ES-I3 (cell line): ENCODE data around the gene MBNL2.

Source experiments
- H3K36me3 ChIP-seq: 2 replicates; pipeline ENCODE4 v1.6.1; 2013; ENCODE audit warnings: mild to moderate bottlenecking, low read length, control low read depth, moderate library complexity; ENCODE audit not compliant: insufficient read depth
- H3K4me1 ChIP-seq: 2 replicates; pipeline ENCODE4 v1.6.1; 2013; ENCODE audit warnings: mild to moderate bottlenecking, control low read depth, low read length; ENCODE audit not compliant: insufficient read depth
- H3K9ac ChIP-seq: 2 replicates; pipeline ENCODE4 v1.6.1; 2013; ENCODE audit warnings: low read depth, mild to moderate bottlenecking, low read length, moderate library complexity
- H3K9me3 ChIP-seq: 2 replicates; pipeline ENCODE4 v1.6.1; 2013; ENCODE audit warnings: mild to moderate bottlenecking, low read length, moderate library complexity; ENCODE audit not compliant: control insufficient read depth, insufficient read depth

Gene MBNL2

DNA sequence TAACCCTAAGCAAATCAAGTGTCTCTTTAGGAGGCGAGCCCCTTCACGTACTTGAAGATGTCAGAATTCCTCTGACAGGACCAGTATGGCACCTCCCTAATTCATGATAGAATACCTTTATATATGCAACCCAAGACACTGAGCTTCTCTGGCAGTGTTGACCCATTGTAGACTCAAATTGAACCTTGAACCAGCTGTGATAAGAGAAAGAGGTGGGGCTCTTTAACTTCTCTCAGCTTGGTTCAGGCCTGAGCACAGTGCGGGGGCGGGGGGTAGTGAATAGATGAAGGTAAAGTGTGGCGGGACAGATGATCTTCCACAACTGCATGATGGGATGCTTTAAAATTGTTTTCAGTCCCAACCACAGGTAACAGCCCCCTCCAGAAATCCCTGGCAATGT lies 12.1 kb downstream of the MBNL2 start:
- Histone ChIP-seq H3K9me3 (no peaks in the 10 kb centered on the region), H3K9ac (no peak overlapping the region), H3K4me1 (no peaks in the 10 kb centered on the region), H3K36me3 (no peaks in the 10 kb centered on the region)

DNA sequence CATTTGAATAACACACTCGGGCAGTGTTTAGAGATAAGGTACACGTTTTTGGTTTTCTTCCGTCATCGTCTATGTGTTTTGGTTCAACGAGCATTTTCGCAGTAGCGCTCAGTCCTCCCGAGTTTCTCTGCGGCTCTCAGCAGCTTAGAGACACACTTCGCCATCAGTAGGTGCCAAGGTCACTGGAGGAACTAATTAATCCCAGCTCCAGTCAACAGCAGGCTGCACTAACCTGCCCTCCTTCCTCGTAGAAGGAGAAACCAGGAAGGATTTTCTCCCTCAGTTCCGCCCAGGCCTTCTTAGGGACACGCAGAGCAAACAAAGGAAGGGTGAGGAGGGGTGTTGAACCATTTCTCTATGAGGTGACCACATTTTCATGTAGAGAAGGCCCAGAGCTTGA lies 12.6 kb downstream of the MBNL2 start:
- Histone ChIP-seq H3K9me3 (no peaks in the 10 kb centered on the region), H3K4me1 (no peaks in the 10 kb centered on the region)

DNA sequence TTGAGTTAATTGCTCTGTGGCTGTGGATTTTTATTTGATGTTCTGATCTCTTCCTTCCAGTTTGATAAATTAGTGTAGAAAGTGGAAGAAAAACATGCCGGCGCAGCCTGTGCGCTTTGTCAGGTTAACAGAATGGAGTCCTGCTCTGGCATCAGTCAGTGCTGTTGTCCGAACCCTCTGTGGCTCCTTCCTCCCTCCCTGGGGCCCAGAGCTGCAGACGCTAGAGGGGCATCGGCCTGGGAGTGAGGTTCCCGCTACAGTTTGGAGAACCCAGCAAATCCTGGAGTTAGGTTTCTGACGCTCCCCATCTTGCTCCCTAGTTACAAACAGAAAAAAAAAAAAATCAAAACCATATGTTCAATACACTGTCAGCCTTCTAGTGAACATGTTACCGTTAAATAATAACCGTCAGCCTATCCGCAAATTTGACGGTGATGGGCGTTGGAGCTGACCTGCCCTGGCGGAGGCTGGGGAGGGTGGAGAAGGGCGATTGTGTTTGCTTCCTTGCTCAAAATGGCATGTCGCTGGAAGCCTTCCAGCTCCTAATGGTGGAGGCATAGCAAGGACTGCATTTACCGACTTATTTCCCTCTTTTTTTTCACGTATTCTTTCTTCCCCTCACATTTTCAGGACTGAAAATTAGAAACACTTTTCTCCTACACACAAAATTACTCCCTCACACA lies 13.6 kb downstream of the MBNL2 start:
- H3K36me3 ChIP-seq: no peaks in the 10 kb centered on the region

More for the DNA sequence above, 12.6 kb downstream of the MBNL2 start:
- Histone ChIP-seq H3K9ac (no peak overlapping the region), H3K36me3 (no peaks in the 10 kb centered on the region)

DNA sequence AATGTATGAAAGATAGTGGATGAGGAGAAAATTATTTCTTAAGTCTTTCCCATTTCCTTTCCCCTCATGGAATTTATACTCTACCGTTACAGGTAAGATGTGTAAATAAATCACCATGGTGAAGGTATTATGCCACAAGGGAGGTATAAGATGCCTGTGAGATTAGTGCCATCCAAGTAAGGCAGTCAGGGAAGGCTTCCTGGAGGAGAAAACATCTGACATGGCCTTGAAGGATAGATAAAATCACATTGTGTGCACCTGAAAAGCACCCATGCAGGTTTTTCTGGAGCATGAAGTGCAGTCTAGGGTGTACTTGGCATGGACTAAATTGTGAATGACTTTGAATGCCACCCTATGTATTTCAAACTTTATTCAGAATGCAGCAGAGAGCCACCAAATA lies 15.3 kb downstream of the MBNL2 start:
- Histone ChIP-seq H3K9ac (no peak overlapping the region), H3K4me1 (peaks cover 15% of the 10 kb centered on the region), H3K9me3 (no peaks in the 10 kb centered on the region), H3K36me3 (no peaks in the 10 kb centered on the region)

More for the DNA sequence above, 13.6 kb downstream of the MBNL2 start:
- Histone ChIP-seq H3K4me1 (peaks cover 7% of the 10 kb centered on the region), H3K9me3 (no peaks in the 10 kb centered on the region), H3K9ac (no peak overlapping the region)

DNA sequence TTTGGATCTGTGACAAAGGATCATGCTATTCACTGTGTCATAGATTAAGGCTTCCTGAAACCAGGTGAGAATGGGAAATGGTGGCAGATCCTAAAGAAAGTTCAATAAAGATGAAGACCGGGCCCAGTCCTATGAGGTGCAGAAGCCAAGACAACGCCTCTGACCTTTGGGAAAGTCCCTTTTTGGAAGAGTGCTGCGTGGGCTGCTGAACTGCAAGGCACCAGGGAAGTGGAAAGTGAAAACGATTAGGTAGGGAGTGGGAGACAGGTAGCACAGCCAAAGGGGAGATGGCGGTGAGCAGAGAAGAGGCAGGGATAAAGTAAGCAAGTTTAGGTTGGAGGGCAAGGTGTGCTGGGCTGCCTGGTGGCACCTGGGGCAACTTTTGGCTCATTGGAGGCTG lies 16.3 kb downstream of the MBNL2 start:
- Histone ChIP-seq H3K9ac (no peak overlapping the region), H3K36me3 (no peaks in the 10 kb centered on the region), H3K4me1 (peaks cover 15% of the 10 kb centered on the region), H3K9me3 (no peaks in the 10 kb centered on the region)

DNA sequence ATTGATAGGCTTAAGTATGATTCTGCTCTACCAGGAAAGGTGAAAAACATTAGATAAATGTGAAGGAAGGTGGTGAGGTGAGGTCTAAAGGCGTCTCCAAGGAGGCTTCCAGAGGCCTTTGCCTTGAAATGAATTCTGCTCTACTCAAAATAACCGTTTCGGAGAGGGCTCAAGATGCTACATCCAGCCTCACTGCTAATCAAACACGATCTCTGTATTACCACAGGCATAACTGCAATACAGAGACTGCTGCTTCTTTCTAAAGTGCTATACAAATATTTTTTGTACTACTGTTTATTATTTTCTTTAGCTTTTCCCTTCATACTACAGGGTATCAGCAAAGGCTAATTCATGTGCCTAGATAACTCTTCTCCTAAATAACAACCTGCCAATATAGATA lies 16.8 kb downstream of the MBNL2 start:
- no peak overlapping the region for H3K9ac ChIP-seq

DNA sequence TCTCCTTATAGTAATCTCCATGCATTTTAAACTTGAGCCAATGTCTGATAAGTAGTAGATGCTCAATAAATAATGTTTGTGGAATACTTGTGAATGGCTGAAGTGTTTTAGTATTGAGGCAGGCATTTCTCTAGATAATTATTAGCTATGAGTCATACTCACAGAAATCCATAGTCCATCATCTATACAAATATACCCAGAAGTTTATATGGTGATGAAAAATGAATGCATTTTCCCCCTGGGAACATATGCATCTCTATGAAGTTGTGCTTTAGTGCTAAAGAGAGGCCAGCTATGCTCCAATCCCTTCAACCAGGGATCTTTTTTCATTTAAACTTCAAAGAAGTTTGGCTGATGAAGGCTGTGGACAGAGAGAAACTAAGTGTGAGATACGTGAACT lies 17.2 kb downstream of the MBNL2 start:
- Histone ChIP-seq H3K4me1 (peaks cover 15% of the 10 kb centered on the region), H3K9ac (no peak overlapping the region), H3K9me3 (no peaks in the 10 kb centered on the region), H3K36me3 (no peaks in the 10 kb centered on the region)

More for the DNA sequence above, 16.8 kb downstream of the MBNL2 start:
- no peaks in the 10 kb centered on the region for H3K36me3 ChIP-seq
- no peaks in the 10 kb centered on the region for H3K9me3 ChIP-seq
- peaks cover 15% of the 10 kb centered on the region for H3K4me1 ChIP-seq

DNA sequence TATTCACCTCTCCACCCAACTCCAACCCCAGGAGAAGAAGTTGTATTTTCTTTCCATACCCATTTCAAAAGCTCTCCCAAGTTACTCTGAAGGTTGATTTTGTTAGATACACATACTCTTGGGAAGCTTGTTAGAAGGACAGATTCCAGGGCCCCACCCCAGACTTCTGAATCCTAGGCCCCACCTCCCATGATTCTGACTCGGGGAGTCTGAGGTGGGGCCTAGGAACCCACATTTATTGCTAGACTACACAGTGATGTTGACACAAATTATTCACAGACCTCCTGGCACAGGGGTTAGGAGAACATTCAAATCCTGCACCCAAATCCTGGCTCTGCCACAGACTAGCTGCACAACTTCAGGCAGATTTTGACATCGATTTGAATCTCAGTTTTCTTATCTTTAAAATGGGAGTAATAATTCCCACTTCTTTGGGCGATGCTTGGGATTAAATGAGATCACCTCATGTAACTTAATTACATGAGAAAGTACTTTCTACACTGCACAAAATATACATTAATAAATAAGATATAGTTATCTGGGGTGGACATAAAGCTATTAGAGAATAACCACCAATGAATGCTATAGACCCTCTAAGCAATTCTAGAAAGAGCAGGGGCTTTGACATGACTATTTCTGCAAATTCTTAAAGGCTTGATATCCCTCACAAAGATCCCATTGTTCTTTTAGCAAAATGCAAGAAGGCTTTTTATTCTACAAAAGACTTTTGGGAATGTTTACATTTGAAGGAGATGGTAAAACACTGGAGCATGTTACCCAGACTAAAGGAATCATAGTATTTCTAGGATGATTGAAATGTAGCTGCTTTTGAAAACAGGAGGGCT lies 18.0 kb downstream of the MBNL2 start:
- no peaks in the 10 kb centered on the region for H3K9me3 ChIP-seq
- no peak overlapping the region for H3K9ac ChIP-seq
- H3K4me1 ChIP-seq: peaks cover 15% of the 10 kb centered on the region
- no peaks in the 10 kb centered on the region for H3K36me3 ChIP-seq

DNA sequence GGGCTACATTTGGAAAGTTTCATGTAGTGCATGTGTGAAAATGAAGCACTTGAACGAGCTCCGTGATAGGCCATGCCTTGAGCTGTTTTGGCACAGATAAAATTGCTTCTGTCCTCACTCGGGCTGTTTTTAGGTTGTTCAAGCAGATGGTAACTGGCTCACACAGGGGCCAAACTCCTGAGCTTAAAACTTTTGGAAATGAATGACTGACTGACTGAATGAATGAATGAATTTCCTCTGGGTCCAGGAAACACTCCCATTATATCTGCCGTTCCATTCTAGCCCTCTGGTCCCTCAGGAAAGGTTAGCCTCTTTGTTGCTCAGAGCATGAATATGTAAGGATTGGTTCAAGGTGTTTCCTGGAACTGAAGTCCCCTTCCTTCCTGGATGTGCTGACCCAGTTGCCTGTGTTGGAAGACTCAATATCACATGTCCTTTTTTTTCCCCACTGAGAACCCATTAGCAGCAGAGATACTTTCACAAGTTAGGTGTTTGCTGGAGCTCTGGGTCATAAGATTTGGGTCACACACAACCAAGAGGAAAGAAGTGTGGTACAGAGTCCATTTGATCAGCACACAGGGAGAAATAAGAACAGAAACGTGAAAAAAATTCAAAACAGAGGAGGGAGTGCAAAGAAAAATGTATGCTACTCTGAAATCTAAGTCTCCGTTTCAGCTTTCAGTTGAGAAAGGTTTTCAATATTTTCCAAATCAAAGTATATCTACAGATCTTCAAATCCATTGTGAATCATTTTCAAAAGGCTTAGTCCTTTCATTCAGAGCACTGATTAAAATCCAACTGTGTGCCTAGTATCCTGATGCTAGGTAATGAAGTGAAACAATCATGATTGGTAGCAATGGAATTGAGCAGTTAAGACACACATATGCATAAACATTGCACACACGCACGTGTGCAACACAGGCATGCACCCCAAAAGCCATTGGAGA lies 18.9 kb downstream of the MBNL2 start:
- Histone ChIP-seq H3K9ac (no peak overlapping the region), H3K36me3 (no peaks in the 10 kb centered on the region), H3K9me3 (no peaks in the 10 kb centered on the region), H3K4me1 (peaks cover 15% of the 10 kb centered on the region)

DNA sequence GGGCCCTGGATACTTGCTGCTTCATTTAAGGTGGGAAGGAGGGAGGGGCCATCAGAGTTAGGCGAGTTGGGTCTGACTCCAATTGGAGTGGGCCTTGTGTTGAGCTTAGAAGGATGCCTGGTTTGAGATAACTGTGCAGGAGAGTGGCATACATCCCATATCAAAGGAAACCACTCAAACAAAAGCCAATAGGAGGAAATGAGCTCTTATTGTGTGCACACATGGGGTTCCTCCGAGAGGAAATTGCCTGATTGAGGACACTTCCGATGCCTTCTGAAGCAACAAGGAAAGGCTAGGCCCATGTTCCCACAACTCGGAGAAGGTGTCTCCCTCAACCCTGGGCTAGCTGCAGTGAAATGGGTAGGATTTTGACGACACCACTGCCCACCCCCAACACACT lies 19.6 kb downstream of the MBNL2 start:
- Histone ChIP-seq H3K9ac (no peak overlapping the region), H3K9me3 (no peaks in the 10 kb centered on the region), H3K36me3 (no peaks in the 10 kb centered on the region), H3K4me1 (peaks cover 15% of the 10 kb centered on the region)

DNA sequence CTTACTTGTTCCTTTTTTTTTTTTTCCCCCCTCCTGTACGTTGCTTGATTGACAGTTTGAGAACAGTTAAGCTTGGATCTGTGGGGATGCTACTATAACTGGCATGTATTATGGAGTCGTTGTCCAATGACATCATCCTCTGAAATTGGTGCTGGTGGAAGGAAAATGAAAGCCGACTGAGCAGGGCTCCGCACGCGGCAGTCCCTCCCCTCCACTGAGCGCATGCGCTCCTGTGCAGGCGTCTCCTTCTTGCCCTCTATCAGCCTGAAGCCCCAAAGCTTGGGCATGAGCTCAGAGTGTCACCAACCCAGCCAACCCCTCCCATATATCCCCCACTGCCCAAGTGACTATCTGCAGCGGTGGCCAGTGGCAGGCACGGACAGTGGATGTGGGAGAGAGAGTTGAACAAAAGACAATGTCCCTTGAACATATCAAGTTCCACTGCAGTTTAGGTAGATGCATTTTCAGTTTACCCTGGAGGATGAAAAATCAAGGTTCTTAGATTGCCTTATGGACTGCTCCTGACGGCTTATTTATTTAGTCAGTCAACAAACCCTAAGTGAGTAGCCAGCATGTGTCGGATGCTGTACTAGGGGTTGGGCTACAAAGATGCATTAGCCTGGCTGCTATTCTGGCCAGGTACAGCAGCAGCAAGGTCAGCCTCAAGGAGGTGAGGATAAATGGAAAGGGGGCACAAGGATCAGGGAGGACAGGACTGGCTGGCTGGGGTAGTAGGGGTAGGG lies 20.8 kb downstream of the MBNL2 start:
- Histone ChIP-seq H3K4me1 (peaks cover 15% of the 10 kb centered on the region), H3K36me3 (no peaks in the 10 kb centered on the region), H3K9ac (no peak overlapping the region), H3K9me3 (no peaks in the 10 kb centered on the region)

DNA sequence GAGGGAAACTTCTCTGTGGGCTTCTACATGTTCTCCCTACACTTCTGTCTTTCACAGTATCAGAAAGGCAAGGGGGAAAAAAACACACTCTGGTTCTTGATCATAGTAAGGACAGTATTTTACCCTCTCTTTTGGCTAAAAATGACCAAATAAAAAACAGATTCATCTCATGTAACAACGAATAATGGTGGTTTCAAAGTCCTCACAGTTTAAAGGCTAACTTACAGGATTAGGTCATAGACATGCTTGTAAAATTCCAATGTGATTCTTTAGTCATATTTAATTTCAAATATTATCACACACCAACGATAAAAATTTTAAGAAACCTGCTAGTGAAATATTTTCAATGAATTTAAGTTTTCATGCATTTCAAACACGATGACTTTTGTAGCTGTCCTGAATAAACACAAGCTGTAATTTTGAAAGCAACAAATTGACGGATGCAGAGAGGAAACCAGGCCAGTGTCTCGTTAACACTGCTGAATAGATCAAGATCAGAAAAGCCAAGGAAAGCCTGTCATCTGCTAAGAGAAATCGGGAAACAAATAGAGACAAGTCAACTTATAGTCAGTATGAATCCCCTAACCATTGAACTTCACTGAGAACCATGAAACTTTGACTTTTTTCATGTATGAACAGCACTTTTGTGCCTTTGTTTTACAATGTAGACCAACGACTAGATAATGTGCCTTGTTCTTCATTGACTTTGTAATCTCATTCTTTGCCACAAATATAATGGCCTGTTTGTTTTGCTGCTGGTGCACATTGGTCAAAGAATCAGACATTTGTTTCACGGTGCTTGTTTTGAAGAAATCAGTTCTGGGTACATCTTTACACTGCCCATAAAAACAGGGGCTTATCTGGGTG lies 22.0 kb downstream of the MBNL2 start:
- H3K4me1 ChIP-seq: peaks cover 15% of the 10 kb centered on the region
- no peak overlapping the region for H3K9ac ChIP-seq
- H3K36me3 ChIP-seq: no peaks in the 10 kb centered on the region
- no peaks in the 10 kb centered on the region for H3K9me3 ChIP-seq

DNA sequence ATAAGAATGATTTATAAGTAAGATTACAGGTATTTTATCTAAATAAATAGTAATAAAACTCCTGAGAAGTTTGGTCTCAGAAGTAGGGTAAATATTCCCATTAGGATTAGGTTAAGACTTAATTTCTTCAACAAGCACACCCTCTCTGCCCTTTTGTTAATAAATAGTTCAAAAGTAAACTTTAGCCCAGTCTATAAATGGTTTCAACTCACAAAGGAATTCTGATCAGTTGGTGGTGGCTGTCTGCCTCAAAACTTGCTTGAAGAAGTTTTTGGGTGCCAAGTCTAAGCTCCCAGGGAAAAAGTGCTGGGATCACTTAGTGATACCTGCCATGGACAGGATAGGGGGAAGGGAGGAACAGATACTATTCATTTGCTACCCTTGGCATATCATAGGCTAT lies 22.9 kb downstream of the MBNL2 start:
- Histone ChIP-seq H3K4me1 (peaks cover 15% of the 10 kb centered on the region), H3K36me3 (no peaks in the 10 kb centered on the region), H3K9ac (no peak overlapping the region), H3K9me3 (no peaks in the 10 kb centered on the region)
